Chondrocyte (in vitro differentiated cells): ENCODE results near the gene SYNJ1. TPM values are rescaled to one million over a fixed set of nuclear protein-coding genes. Genes with fewer than 3 reads are reported as not detected.
"Not testable (repeated sequence)": the region's sequence is repeated elsewhere in the genome, so short reads cannot be mapped to it uniquely, and the experiment has no call there.

ENCODE experiments used
- DNase-seq: peaks from one replicate; pipeline ENCODE4 v3.0.0; 2021; ENCODE audit warnings: mixed read lengths, low spot score
- H3K27ac Mint-ChIP-seq: one replicate; pipeline ENCODE4 v1.8.0; 2021; ENCODE audit warnings: mild to moderate bottlenecking, moderate library complexity, mixed read lengths; ENCODE audit not compliant: unreplicated experiment
- H3K27me3 Mint-ChIP-seq: 2 replicates; pipeline ENCODE4 v1.8.0; 2021; ENCODE audit warnings: low read depth, mixed read lengths
- H3K36me3 Mint-ChIP-seq: 2 replicates; pipeline ENCODE4 v1.8.0; 2021; ENCODE audit warnings: low read depth, mixed read lengths
- H3K4me1 Mint-ChIP-seq: 2 replicates; pipeline ENCODE4 v1.8.0; 2021; ENCODE audit warnings: low read depth, mild to moderate bottlenecking, mixed read lengths
- H3K4me3 Mint-ChIP-seq: one replicate; pipeline ENCODE4 v1.8.0; 2021; ENCODE audit warnings: mild to moderate bottlenecking, moderate library complexity, mixed read lengths; ENCODE audit not compliant: unreplicated experiment
- H3K9me3 Mint-ChIP-seq: 2 replicates; pipeline ENCODE4 v1.8.0; 2021; ENCODE audit warnings: low read depth, mixed read lengths
- CTCF ChIP-seq: fragments of 200-600 bp; sonication (generic); IDR thresholded peaks from 2 replicates; pipeline ENCODE4 v1.5.0; 2021; ENCODE audit warnings: antibody characterized with exemption, mild to moderate bottlenecking, moderate library complexity
- long read RNA-seq: library from polyadenylated mRNA; stranded (forward); transcript quantifications from one replicate; pipeline ENCODE4 v2.0.0, GENCODE V29; 2021
- total RNA-seq: library from RNA; stranded (reverse); gene quantifications from 3 replicates; pipeline ENCODE4 v1.2.1, GENCODE V29; 2021

Gene SYNJ1
- 9.1 to 13.6 TPM (median 10.2 TPM) in 3 replicates for total RNA-seq
- long read RNA-seq, full-length matches to known transcripts = 3 of 5 reads
- long read RNA-seq, partial matches to known transcripts = 1 of 5 reads
- long read RNA-seq, other reads (novel, unspliced or antisense) = 1 of 5 reads

GRCh38 chr21:32727687-32728455 is at the start of gene SYNJ1:
SYNJ1 (minus strand) TSS chr21:32728013; CDS start chr21:32726895, 1,118 bp downstream.
- peak; percentile 98 for DNase-seq
- Mint-ChIP-seq H3K27me3 (no peaks in the 10 kb centered on the region), H3K9me3 (no peaks in the 10 kb centered on the region), H3K4me3 (peak within 1 kb of the TSS; percentile 92), H3K36me3 (no peaks in the 10 kb centered on the region), H3K27ac (peak within 1 kb of the TSS; percentile 94), H3K4me1 (peaks cover 19% of the 10 kb centered on the region)
- peak; percentile 21 for TF ChIP-seq CTCF

GRCh38 chr21:32777269-32777668 is 49.5 kb upstream of the SYNJ1 start:
- Mint-ChIP-seq H3K36me3 (no peaks in the 10 kb centered on the region), H3K27ac (no peak overlapping the region), H3K4me1 (peaks cover 10% of the 10 kb centered on the region), H3K4me3 (no peak overlapping the region), H3K27me3 (no peaks in the 10 kb centered on the region), H3K9me3 (no peaks in the 10 kb centered on the region)
- DNase-seq = no peak
- TF ChIP-seq CTCF = no peak

GRCh38 chr21:32776743-32777142 is 48.9 kb upstream of the SYNJ1 start:
- H3K36me3 Mint-ChIP-seq = no peaks in the 10 kb centered on the region
- peaks cover 13% of the 10 kb centered on the region for H3K4me1 Mint-ChIP-seq
- H3K4me3 Mint-ChIP-seq = no peak overlapping the region
- H3K27ac Mint-ChIP-seq = no peak overlapping the region
- DNase-seq = no peak
- H3K27me3 Mint-ChIP-seq = no peaks in the 10 kb centered on the region
- TF ChIP-seq CTCF = no peak
- H3K9me3 Mint-ChIP-seq = no peaks in the 10 kb centered on the region

- H3K27ac Mint-ChIP-seq, H3K36me3 Mint-ChIP-seq, DNase-seq, H3K27me3 Mint-ChIP-seq, H3K9me3 Mint-ChIP-seq: not testable (repeated sequence)
- H3K4me3 Mint-ChIP-seq = peak overlapping the region; percentile 97
- H3K4me1 Mint-ChIP-seq = peaks cover 38% of the 10 kb centered on the region
These were observed 45.2 kb upstream of the SYNJ1 start for GRCh38 chr21:32773048-32773344.

GRCh38 chr21:32772281-32773047 is 44.7 kb upstream of the SYNJ1 start:
- H3K36me3 Mint-ChIP-seq = peaks cover 6% of the 10 kb centered on the region
- H3K27ac Mint-ChIP-seq = peak overlapping the region; percentile 99
- H3K27me3 Mint-ChIP-seq = no peaks in the 10 kb centered on the region
- no peak for DNase-seq
- peak overlapping the region; percentile 97 for H3K4me3 Mint-ChIP-seq
- TF ChIP-seq CTCF = no peak
- no peaks in the 10 kb centered on the region for H3K9me3 Mint-ChIP-seq
- peaks cover 38% of the 10 kb centered on the region for H3K4me1 Mint-ChIP-seq
